K562 (cell line): ENCODE results near the gene LRRC8C. TPM values are rescaled to one million over a fixed set of nuclear protein-coding genes. Genes with fewer than 3 reads are reported as not detected.
A peak's percentile ranks its signal among the peaks of the same experiment; 100 is the strongest.

ENCODE experiments used
- ARID1B ChIP-seq: fragments of 450-650 bp; IDR thresholded peaks from 2 replicates; pipeline ENCODE4 v1.6.1; 2016; ENCODE audit warnings: antibody characterized with exemption, mild to moderate bottlenecking, inconsistent platforms
- ATF3 ChIP-seq, 2 experiments: fragments of 450-650 bp in 1 of 2; sonication (generic) in 1 of 2; formaldehyde crosslinking in 1 of 2; IDR thresholded peaks in 1 of 2; conservative IDR thresholded peaks in 1 of 2; 2 replicates each; pipeline versions ENCODE4 v1.6.1 to v1.8.1; 2016 to 2023; ENCODE audit warnings: mild to moderate bottlenecking in 2 of 2, moderate library complexity in 2 of 2, inconsistent platforms in 1 of 2, missing genetic modification reagents in 1 of 2
- CBX2 ChIP-seq: fragments of 200-600 bp; sonication (generic); IDR thresholded peaks from one replicate; pipeline ENCODE4 v1.6.1; 2012; ENCODE audit warnings: mild to moderate bottlenecking, low read length, inconsistent platforms; ENCODE audit not compliant: insufficient read depth, poor library complexity, severe bottlenecking
- CREBBP ChIP-seq: IDR thresholded peaks from one replicate; pipeline ENCODE4 v1.6.1; 2012; ENCODE audit warnings: low read depth, mild to moderate bottlenecking, control low read depth, inconsistent platforms, low read length
- MAX ChIP-seq: sonication (generic); formaldehyde crosslinking; IDR thresholded peaks from 2 replicates; pipeline ENCODE4 v1.9.0; 2022; ENCODE audit warnings: mild to moderate bottlenecking, missing genetic modification reagents
- MEIS2 ChIP-seq: fragments of 450-650 bp; IDR thresholded peaks from 2 replicates; pipeline ENCODE4 v1.6.1; 2014; ENCODE audit warnings: mild to moderate bottlenecking; ENCODE audit not compliant: partially characterized antibody
- PKNOX1 ChIP-seq: fragments of 450-650 bp; IDR thresholded peaks from 2 replicates; pipeline ENCODE4 v1.6.1; 2016
- RBBP5 ChIP-seq: fragments of 200-600 bp; sonication (generic); IDR thresholded peaks from 2 replicates; pipeline ENCODE4 v1.6.1; 2012; ENCODE audit warnings: borderline replicate concordance, mild to moderate bottlenecking, low read length, control low read depth, inconsistent platforms; ENCODE audit not compliant: insufficient read depth, poor library complexity, severe bottlenecking
- RFX1 ChIP-seq: fragments of 450-650 bp; IDR thresholded peaks from 2 replicates; pipeline ENCODE4 v1.6.1; 2016; ENCODE audit warnings: mild to moderate bottlenecking, moderate library complexity
- ZBED1 ChIP-seq: IDR thresholded peaks from 2 replicates; pipeline ENCODE4 v1.6.1; 2014
- ZNF583 ChIP-seq: fragments of 250-450 bp; sonication (Bioruptor Pico); IDR thresholded peaks from 2 replicates; pipeline ENCODE4 v1.4.0; 2020
- ZSCAN29 ChIP-seq: fragments of 450-650 bp; IDR thresholded peaks from 2 replicates; pipeline ENCODE4 v1.6.1; 2017
- polyA plus RNA-seq, 8 experiments: library from polyadenylated mRNA; depleted of rRNA in 4 of 8; stranded (reverse) in 5 of 8; unstranded in 3 of 8; fragments of >200 nt; fragmentation: Nextera tagmentation in 2 of 8; fragmentation: Illumina TruSeq in 1 of 8; extraction: Ambion mirVana in 2 of 8; extraction: Trizol in 1 of 8; gene quantifications; 2 replicates each; pipeline versions ENCODE4 v1.2.1 to v1.2.3, GENCODE V29; 2011 to 2014; ENCODE audit warnings: inconsistent platforms in 1 of 8, missing spikeins in 1 of 8
- total RNA-seq, 7 experiments: library from RNA; depleted of rRNA in 6 of 7; stranded (reverse); fragments of >200 nt in 6 of 7; fragmentation: Illumina TruSeq in 2 of 7; extraction: Trizol in 2 of 7; gene quantifications; 2 replicates each; pipeline versions ENCODE4 v1.2.1 to v1.2.3, GENCODE V29; 2011 to 2021; ENCODE audit warnings: low replicate concordance in 1 of 7
- TF ChIP-seq, protein P1 (sequence below), 2 experiments: IDR thresholded peaks in 1 of 2; conservative IDR thresholded peaks in 1 of 2; 2 replicates each; pipeline ENCODE4 v1.6.1; 2016; ENCODE audit warnings: low read depth in 2 of 2, mild to moderate bottlenecking in 1 of 2, missing compliant biosample characterization in 1 of 2, missing genetic modification characterization in 1 of 2, moderate library complexity in 1 of 2
- TF ChIP-seq, protein P2 (sequence below): fragments of 250-450 bp; sonication (Bioruptor Pico); IDR thresholded peaks from 2 replicates; pipeline ENCODE4 v1.4.0; 2020

Gene LRRC8C
- total and polyA plus RNA-seq, 9 of the 15 experiments (the other 6 are each of a cell fraction or from before 2014, with no cell fraction given) = 1.00 to 12.5 (median 4.5) TPM

GRCh38 chr1:89635825-89636815 lies 3.2 kb downstream of the LRRC8C start (continued):
- TF ChIP-seq ATF3 (IDR thresholded peaks at IDR 0.05) = peak; percentile 52
- TF ChIP-seq ATF3 (CRISPR knock-in tag; conservative IDR thresholded peaks at IDR 0.05) = no peak
- TF ChIP-seq CBX2 = no peak
- no peak for TF ChIP-seq RFX1
- no peak for TF ChIP-seq MAX
- TF ChIP-seq, protein P1, sequence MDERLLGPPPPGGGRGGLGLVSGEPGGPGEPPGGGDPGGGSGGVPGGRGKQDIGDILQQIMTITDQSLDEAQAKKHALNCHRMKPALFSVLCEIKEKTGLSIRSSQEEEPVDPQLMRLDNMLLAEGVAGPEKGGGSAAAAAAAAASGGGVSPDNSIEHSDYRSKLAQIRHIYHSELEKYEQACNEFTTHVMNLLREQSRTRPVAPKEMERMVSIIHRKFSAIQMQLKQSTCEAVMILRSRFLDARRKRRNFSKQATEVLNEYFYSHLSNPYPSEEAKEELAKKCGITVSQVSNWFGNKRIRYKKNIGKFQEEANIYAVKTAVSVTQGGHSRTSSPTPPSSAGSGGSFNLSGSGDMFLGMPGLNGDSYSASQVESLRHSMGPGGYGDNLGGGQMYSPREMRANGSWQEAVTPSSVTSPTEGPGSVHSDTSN (CRISPR knock-in tag; IDR thresholded peaks at IDR 0.05; ENCODE audit: low read depth) = no peak
- TF ChIP-seq, protein P1 (tag; conservative IDR thresholded peaks at IDR 0.05; ENCODE audit: low read depth) = peak; percentile 57
- TF ChIP-seq PKNOX1 = peak; percentile 66
- TF ChIP-seq CREBBP = no peak
- no peak for TF ChIP-seq RBBP5
- peak; percentile 72 for TF ChIP-seq MEIS2
- TF ChIP-seq ARID1B = 0 out of 2 replicates have a peak, but pooled peaks have one; percentile 24
- TF ChIP-seq, protein P2, sequence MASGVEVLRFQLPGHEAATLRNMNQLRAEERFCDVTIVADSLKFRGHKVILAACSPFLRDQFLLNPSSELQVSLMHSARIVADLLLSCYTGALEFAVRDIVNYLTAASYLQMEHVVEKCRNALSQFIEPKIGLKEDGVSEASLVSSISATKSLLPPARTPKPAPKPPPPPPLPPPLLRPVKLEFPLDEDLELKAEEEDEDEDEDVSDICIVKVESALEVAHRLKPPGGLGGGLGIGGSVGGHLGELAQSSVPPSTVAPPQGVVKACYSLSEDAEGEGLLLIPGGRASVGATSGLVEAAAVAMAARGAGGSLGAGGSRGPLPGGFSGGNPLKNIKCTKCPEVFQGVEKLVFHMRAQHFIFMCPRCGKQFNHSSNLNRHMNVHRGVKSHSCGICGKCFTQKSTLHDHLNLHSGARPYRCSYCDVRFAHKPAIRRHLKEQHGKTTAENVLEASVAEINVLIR = no peak
- TF ChIP-seq ZBED1 = no peak
- TF ChIP-seq ZNF583 (CRISPR knock-in tag) = no peak
- TF ChIP-seq ZSCAN29 = no peak
- TF ChIP-seq, all 486 proteins: peak for 7
